Central memory CD4-positive, alpha-beta T cell (primary cell): ENCODE data around the gene PIGB.
"Not testable (repeated sequence)": the region's sequence is repeated elsewhere in the genome, so short reads cannot be mapped to it uniquely, and the experiment has no call there.

Experiments used
- DNase-seq: peaks from one replicate; pipeline ENCODE4 v3.0.0; 2022

Gene PIGB

GRCh38 chr15:55302801-55303200 is 16.2 kb upstream of the PIGB start:
- not testable (repeated sequence) for DNase-seq

GRCh38 chr15:55319537-55320237 is 665 bp downstream of the PIGB start:
- DNase-seq = no peak

- no peak for DNase-seq
These were observed 1.2 kb downstream of the PIGB start for GRCh38 chr15:55320238-55320550.

GRCh38 chr15:55320963-55321362 is 1.9 kb downstream of the PIGB start:
- DNase-seq = no peak

GRCh38 chr15:55322467-55322866 is 3.4 kb downstream of the PIGB start:
- DNase-seq = no peak

- DNase-seq = no peak
These were observed 8.4 kb downstream of the PIGB start for GRCh38 chr15:55327387-55327786.

GRCh38 chr15:55334371-55334770 is 15.3 kb downstream of the PIGB start:
- no peak for DNase-seq

GRCh38 chr15:55334997-55335396 is 16.0 kb downstream of the PIGB start:
- no peak for DNase-seq

GRCh38 chr15:55337160-55337559 is 18.1 kb downstream of the PIGB start:
- DNase-seq = no peak

GRCh38 chr15:55343168-55343567 is 24.1 kb downstream of the PIGB start:
- no peak for DNase-seq

- no peak for DNase-seq
These were observed 25.2 kb downstream of the PIGB start for GRCh38 chr15:55344206-55344605.

- DNase-seq = no peak
These were observed 29.3 kb downstream of the PIGB start for GRCh38 chr15:55348281-55348778.

- no peak for DNase-seq
These were observed 30.3 kb downstream of the PIGB start for GRCh38 chr15:55349282-55349681.

GRCh38 chr15:55353025-55353424 is 34.0 kb downstream of the PIGB start:
- DNase-seq = no peak

- no peak for DNase-seq
These were observed 38.1 kb downstream of the PIGB start for GRCh38 chr15:55356985-55357585.

- no peak for DNase-seq
These were observed 38.8 kb downstream of the PIGB start for GRCh38 chr15:55357774-55358173.

GRCh38 chr15:55358471-55358870 is 39.4 kb downstream of the PIGB start:
- no peak for DNase-seq

- DNase-seq = no peak
These were observed 41.2 kb downstream of the PIGB start for GRCh38 chr15:55360256-55360655.

- DNase-seq = no peak
These were observed 42.0 kb downstream of the PIGB start for GRCh38 chr15:55361048-55361447.

GRCh38 chr15:55362641-55363040 is 43.6 kb downstream of the PIGB start:
- no peak for DNase-seq

- no peak for DNase-seq
These were observed 48.0 kb downstream of the PIGB start for GRCh38 chr15:55366981-55367380.

- DNase-seq = no peak
These were observed 53.8 kb downstream of the PIGB start for GRCh38 chr15:55372701-55373440.

GRCh38 chr15:55379095-55379494 is 60.1 kb downstream of the PIGB start:
- DNase-seq = no peak

GRCh38 chr15:55381595-55381994 is 62.6 kb downstream of the PIGB start:
- no peak for DNase-seq
